Stimulated activated CD8-positive, alpha-beta memory T cell treated with anti-CD3 and anti-CD28 coated beads, Interleukin-15, amount 100 ng/mL, for 24 hours (primary cell): ENCODE data around the gene SLC44A1.
"Not testable (repeated sequence)": the region's sequence is repeated elsewhere in the genome, so short reads cannot be mapped to it uniquely, and the experiment has no call there.

Experiments
- DNase-seq: peaks from one replicate; pipeline ENCODE4 v3.0.0-alpha.2; 2020; ENCODE audit warnings: low read depth

The SLC44A1 gene

GRCh38 chr9:105242557-105242956 is 1.9 kb upstream of the SLC44A1 start:
- DNase-seq, result no peak

DNA sequence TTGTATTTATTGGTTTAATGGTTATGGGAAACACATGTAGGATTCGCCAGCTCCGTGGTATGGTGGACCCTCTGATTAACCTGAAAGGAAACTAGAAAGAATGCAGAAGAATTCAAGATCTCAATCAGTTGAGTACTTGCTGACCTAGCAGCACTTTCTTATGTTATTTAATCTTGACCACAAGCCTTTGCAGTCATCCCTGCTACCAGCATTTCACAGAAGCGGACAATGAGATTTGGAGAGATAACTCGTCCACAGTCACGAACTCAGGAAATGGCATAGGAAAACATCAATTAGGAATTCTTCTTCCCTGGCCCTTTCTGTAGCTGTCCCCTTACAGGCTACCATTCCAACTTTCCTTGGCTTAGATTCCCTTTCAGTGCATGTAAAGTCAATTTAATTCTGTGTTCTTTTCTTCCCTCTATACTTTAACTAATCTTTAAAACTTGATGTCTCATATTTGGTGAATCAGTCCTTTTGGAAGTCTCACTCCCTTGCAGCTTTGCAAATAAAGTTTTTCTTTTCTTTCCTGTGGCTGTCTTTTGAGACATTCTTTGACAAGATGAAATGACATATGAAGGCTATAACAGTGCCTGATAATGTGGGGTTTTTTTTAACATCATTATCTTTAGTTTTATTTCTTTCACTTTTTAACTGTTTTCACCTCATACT is 1.3 kb upstream of the SLC44A1 start:
- DNase-seq, result no peak

DNA sequence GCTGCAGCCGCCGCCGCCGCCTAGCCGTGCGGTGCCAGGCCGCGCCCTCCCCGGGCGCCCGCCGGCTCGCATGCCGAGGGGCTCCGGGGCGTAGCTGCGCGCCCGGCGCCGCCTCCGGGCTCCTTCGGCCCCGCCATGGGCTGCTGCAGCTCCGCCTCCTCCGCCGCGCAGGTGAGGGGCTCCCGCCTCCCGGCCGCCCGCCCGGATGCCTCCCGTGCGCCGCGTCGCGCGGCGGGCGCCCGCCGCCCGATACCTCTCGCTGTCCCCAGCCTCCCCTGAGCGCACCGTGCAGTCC is 230 bp downstream of the SLC44A1 start:
- no peak for DNase-seq

- peak; percentile 5 for DNase-seq
Measured at GRCh38 chr9:105245029-105245890, 809 bp downstream of the SLC44A1 start.

DNA sequence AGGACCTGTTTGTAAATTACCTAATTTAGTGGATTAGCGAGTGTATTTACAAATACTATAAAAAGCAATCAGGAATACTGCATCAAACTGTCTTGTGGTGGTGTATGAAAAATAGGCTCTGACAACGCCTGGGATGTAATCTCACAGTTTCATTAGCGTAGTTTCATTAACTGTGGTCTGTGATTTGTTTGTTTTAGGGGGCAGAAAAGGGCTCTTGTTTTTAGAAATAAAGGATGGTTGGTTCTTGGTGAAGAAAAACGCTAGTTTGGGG is 1.4 kb downstream of the SLC44A1 start:
- DNase-seq, result no peak

- no peak for DNase-seq
Measured at GRCh38 chr9:105246656-105247173, 2.3 kb downstream of the SLC44A1 start.

DNA sequence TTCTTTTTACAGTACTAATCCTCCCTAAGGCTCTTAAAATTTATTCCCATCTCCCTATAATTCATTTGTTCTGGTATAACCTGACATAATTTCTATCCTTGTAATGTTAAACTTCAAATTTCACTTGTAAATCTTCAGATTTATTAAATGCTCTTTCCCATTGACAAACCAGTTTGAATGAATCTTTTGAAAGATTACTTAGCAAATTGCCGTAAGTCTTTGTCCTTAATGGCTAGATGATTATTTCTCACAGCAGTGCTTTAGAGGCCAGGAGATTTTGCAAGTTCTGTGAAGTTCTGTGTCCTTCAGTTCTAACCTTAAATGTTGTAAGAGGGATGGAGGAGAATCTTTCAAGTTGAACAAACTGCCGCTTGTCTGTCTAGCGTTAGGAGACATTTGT is 4.2 kb downstream of the SLC44A1 start:
- DNase-seq, result no peak

DNA sequence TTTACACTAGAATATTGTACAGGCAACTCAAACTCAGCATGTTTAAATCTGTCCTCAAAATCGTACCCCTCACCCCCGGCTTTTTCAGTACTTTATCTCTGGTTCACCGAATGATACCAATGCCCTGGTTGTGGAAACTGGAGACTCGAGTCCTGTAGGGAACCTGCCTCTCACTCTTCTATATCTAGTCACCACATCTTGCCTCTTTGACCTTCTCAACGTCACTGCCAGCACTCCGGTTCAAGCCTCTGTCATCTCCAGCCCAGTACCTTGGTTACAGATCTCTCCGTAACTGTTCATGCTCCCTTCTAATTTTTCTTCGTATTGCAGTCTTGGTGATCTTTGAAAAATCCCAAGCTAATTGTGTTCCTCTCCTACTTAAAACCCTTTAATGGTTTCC is 6.7 kb downstream of the SLC44A1 start:
- no peak for DNase-seq

DNA sequence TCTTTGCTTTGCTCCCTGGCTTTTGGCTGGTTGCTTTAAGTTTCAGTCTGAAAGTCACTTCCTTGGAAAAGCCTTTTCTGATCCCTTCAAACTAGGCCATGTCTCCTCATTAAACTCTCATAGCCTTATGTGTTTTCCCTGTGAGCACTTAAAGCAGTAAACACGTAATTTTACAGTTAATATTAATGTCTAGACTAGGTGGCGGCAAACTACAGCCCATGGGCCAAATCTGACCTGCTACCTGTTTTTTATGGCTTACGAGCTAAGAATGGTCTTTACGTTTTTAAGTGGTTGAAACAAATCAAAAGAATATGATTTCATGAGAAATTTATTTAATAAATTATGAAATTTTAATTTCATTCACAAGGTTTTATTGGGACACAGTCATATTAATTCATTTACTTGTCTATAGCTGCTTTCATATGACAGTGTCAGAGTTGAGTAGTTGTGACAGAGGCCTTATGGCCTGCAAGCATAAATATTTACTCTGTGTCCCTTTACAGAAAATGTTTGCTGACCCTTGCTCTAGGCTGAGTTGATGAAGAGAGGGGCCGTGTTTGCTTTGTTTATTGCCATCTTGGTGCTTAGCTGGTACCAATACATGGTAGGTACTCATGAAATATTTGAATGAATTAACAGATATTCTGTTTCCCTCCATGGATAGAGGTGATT is 7.4 kb downstream of the SLC44A1 start:
- no peak for DNase-seq

DNA sequence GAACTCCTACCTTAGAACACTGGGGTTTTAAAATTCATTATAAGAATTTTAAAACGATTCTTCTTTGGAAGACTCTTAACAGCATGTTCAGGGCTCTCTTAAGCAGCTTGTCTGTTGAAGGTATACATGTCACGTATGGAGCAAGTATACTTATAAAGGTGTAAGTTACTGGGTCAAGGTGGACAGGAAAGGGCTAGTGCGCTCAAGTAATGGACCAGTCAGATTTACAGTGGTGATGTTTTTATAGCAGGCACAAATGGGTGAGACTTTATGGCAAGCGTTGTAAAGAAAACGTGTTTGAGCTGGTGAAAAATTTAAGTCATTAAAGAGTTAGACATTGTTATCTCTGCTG is 7.9 kb downstream of the SLC44A1 start:
- DNase-seq, result no peak

GRCh38 chr9:105254226-105254625 is 9.8 kb downstream of the SLC44A1 start:
- no peak for DNase-seq

DNA sequence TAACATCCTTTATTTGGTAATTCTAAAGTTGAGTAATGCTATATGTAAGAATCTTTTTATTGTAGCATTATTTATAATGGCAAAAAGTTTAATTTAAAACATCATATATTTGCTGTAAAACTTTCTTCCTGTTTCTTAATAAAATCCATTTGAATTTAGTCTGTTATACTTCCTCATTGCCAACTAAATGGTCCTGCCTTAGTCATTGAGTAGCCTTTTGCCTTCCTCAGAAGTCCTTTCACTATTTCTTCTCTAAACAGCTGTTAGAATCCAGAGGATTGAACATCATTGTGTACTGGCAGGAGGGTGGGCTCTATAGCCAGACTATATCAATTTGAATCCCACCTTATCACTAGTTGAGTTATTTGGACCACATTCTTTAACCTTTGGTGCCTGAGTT is 11.0 kb downstream of the SLC44A1 start:
- DNase-seq, result no peak

DNA sequence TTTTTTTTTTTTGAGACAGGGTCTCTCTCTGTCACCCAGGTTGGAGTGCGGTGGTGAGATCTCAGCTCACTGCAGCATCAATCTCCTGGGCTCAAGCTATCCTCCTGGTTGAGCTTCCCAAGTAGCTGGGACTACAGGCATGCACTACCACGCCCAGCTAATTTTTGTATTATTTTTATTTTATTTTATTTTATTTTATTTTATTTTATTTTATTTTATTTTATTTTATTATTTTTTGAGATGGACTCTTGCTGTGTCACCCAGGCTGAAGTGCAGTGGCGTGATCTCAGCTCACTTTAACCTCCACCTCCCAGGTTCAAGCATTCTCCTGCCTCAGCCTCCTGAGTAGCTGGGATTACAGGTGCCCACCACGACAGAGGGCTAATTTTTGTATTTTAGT is 12.1 kb downstream of the SLC44A1 start:
- DNase-seq, result not testable (repeated sequence)

GRCh38 chr9:105257809-105258208 is 13.4 kb downstream of the SLC44A1 start:
- no peak for DNase-seq

DNA sequence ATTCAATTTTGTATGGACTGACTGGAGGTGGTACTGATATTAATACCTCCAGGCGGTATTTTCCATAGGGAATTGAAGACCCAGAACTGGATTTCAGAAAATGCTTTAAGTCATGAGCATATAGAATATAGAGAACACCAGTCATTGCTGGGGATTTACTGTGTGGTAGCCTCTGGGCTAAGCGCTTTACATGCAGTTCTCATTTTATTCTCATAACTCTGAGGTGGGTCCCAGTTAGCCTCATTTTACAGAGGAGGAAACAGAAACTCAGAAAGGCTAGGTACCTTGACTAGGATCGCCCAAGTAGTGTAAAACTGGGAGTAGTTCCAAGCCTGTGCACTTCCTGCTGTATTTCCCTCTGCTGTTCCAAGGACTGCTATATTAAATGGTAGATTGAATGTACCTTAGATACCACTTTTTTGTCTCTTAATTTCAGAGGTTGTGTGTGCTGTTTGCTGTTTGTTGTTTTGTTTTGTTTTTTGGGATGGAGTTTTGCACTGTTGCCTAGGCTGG is 13.8 kb downstream of the SLC44A1 start:
- DNase-seq, result no peak

DNA sequence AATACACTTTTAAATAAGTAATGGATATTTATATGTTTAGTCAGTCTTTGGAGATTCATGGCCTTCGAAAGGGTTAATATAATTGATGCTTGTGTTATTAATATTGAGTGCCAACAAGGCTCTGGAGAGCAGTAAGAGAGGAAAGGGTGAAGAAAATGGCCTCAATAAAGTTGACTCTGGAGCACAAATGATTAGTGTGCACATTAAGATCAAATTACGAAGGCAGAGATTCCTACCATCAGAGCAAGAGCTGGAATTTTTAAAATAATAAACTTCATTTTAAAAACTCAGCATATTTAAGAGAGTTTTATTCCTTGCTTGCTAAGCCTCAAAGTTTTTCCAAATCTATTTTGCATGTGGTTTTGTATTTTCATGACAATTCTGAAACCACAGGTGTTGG is 14.8 kb downstream of the SLC44A1 start:
- DNase-seq, result no peak

DNA sequence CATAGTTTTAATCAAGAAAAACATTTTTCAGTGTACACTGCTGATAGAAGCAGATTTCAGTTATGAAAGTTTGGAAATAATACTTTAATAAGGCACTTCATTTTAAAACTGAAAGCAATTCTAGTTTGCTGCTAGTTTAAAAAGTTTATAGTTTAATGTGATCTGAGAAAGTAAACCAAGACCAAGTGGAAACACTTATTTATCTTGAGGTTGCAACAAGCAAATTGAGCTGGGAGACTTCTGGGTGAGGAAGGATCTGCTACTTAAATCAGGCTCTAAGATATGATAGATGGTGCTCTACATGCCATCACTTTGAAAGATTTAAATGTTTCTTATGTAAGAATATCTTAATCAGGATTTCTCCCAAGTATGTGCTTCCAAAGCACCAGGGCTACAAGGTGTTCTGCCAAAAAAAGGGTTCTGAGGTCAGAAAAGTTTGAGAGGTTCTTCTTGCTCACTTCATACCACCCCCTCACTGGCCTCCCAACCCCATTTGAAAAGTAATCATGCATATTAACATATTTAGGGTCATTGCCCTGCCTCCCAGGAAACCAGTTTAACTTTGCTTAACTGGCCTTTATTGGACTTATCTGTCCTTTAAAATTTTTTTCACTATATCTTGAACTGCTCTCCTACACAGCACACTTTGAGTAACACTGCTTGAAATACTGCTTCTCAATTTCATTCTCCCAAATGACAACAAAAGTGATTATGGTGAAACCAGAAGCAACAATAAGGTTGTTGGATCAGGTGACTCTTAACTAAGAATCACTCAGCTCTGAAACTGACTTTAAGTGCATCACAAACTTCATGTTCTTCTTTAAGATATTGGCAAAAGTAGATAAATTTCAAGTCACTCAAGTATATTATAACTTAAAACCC is 15.5 kb downstream of the SLC44A1 start:
- DNase-seq, result no peak

GRCh38 chr9:105262497-105262896 is 18.0 kb downstream of the SLC44A1 start:
- no peak for DNase-seq

DNA sequence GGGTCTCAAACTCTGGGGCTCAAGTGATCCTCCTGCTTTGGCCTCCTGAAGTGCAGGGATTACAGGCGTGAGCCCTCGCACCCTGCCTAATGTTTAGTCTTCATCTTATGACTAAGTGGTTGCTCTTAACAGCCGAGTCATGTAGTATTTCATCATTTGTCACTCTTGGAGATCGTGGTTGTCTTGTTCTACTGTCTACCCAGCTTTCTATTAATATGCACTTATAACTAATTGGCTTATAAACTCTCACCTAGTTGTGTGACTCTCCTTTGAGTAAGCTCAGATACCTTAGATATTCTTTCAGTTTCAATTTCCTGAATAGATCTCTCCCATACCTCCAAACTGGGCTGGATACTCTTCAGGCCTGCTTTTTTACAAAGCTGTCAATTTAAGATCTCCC is 19.9 kb downstream of the SLC44A1 start:
- DNase-seq, result no peak

- not testable (repeated sequence) for DNase-seq
Measured at GRCh38 chr9:105268254-105268653, 23.8 kb downstream of the SLC44A1 start.

DNA sequence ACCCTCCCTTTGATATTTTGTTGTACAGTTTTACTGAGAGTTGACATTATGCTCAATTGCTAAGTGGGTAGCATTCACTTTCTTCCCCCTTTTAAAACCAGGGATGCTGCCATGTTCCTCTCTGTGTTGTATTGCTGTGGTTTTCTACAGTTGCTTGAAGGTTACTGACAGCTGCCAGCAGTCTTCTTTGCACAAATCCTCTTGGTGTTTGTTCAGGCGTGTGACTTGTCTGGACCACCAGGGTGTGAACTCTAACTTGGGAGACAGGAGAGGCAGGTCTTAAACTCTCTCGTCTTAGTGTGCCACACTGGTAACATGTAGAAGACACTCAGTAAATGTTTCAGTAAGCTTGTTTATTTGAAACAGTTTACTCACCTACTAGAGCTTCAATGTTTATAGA is 25.1 kb downstream of the SLC44A1 start:
- no peak for DNase-seq

GRCh38 chr9:105270711-105271110 is 26.3 kb downstream of the SLC44A1 start:
- no peak for DNase-seq
